Measurements from ENCODE around the gene FANCI.

- TF ChIP-seq CTCF (IDR thresholded peaks at IDR 0.05): no peak
- no peak for TF ChIP-seq POLR2AphosphoS5 (IDR thresholded peaks at IDR 0.05; ENCODE audit: insufficient read depth in 1 of 2, low read depth in 1 of 2)
- no peak for TF ChIP-seq POLR2A (IDR thresholded peaks at IDR 0.05)
Measured at GRCh38 chr15:89325039-89325803, 81.4 kb downstream of the FANCI start.
